ENCODE measurements around the gene PLXNA4.

DNA sequence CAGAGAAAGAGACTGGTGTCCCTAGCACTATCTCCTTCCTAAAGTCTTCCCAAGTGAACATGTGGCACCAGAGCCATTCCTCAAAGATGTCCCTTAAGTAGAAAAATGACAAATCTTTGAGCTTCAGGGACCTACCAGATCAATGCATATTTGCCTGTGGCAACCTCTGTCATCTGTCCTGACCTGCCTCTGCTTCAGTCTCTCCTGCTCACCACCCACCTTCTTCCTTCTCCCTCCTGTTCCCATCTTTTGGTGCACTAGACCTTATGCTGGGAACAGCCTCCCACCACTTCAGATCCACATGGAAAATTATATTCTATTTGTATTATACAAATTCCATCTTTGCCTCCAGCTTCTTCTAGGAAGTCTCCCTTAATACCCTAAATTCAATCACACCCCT, 386.4 kb downstream of the PLXNA4 start:
- TF ChIP-seq EZH2 (IDR thresholded peaks at IDR 0.05; ENCODE audit: insufficient read depth, poor library complexity, severe bottlenecking): no peak
- no peak for TF ChIP-seq EZH2phosphoT487 (IDR thresholded peaks at IDR 0.05; ENCODE audit: insufficient read depth, low read depth)

Measured in GM23248 (cell line).